ENCODE measurements around the gene CHST7.

- TF ChIP-seq, protein P1, sequence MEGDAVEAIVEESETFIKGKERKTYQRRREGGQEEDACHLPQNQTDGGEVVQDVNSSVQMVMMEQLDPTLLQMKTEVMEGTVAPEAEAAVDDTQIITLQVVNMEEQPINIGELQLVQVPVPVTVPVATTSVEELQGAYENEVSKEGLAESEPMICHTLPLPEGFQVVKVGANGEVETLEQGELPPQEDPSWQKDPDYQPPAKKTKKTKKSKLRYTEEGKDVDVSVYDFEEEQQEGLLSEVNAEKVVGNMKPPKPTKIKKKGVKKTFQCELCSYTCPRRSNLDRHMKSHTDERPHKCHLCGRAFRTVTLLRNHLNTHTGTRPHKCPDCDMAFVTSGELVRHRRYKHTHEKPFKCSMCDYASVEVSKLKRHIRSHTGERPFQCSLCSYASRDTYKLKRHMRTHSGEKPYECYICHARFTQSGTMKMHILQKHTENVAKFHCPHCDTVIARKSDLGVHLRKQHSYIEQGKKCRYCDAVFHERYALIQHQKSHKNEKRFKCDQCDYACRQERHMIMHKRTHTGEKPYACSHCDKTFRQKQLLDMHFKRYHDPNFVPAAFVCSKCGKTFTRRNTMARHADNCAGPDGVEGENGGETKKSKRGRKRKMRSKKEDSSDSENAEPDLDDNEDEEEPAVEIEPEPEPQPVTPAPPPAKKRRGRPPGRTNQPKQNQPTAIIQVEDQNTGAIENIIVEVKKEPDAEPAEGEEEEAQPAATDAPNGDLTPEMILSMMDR (IDR thresholded peaks at IDR 0.05): no peak
- no peak for TF ChIP-seq POLR2A (IDR thresholded peaks at IDR 0.05)
These were observed 34.4 kb downstream of the CHST7 start for GRCh38 chrX:46607916-46608315.

Data from uterus (tissue), 2 donors.